HG02885 (cell line): ENCODE measurements around the gene NOS1AP.
"Not testable (repeated sequence)": the region's sequence is repeated elsewhere in the genome, so short reads cannot be mapped to it uniquely, and the experiment has no call there.

Experiments used
- ATAC-seq: cut with Tn5 transposase; IDR thresholded peaks from one replicate; pipeline ENCODE4 v1.9.1; 2021; ENCODE audit warnings: mild to moderate bottlenecking; ENCODE audit not compliant: unreplicated experiment, poor library complexity

NOS1AP gene

GRCh38 chr1:162186406-162186805, 116.9 kb downstream of the NOS1AP start:
- no peak for ATAC-seq

- no peak for ATAC-seq
Observed at GRCh38 chr1:162187687-162188276, 118.3 kb downstream of the NOS1AP start.

GRCh38 chr1:162189345-162189744, 119.9 kb downstream of the NOS1AP start:
- no peak for ATAC-seq

GRCh38 chr1:162191396-162192305, 122.2 kb downstream of the NOS1AP start:
- no peak for ATAC-seq

GRCh38 chr1:162192306-162192678, 122.8 kb downstream of the NOS1AP start:
- ATAC-seq, result no peak

- ATAC-seq, result no peak
Observed at GRCh38 chr1:162192763-162193162, 123.3 kb downstream of the NOS1AP start.

GRCh38 chr1:162193221-162193620, 123.7 kb downstream of the NOS1AP start:
- no peak for ATAC-seq

- no peak for ATAC-seq
Observed at GRCh38 chr1:162193815-162194214, 124.3 kb downstream of the NOS1AP start.

GRCh38 chr1:162195567-162195966, 126.1 kb downstream of the NOS1AP start:
- ATAC-seq, result no peak

GRCh38 chr1:162196387-162196786, 126.9 kb downstream of the NOS1AP start:
- no peak for ATAC-seq

GRCh38 chr1:162197041-162197531, 127.6 kb downstream of the NOS1AP start:
- no peak for ATAC-seq

GRCh38 chr1:162197615-162198421, 128.3 kb downstream of the NOS1AP start:
- ATAC-seq, result no peak

GRCh38 chr1:162200096-162200847, 130.8 kb downstream of the NOS1AP start:
- ATAC-seq, result no peak

- not testable (repeated sequence) for ATAC-seq
Observed at GRCh38 chr1:162201062-162201461, 131.6 kb downstream of the NOS1AP start.

GRCh38 chr1:162204129-162204822, 134.8 kb downstream of the NOS1AP start:
- ATAC-seq, result no peak

- no peak for ATAC-seq
Observed at GRCh38 chr1:162204823-162205155, 135.3 kb downstream of the NOS1AP start.

GRCh38 chr1:162206300-162206699, 136.8 kb downstream of the NOS1AP start:
- ATAC-seq, result no peak

- ATAC-seq, result no peak
Observed at GRCh38 chr1:162206749-162207635, 137.5 kb downstream of the NOS1AP start.

- no peak for ATAC-seq
Observed at GRCh38 chr1:162207862-162208261, 138.4 kb downstream of the NOS1AP start.
